ENCODE data around the gene HOXC10. TPM values are rescaled to one million over a fixed set of nuclear protein-coding genes. Genes with fewer than 3 reads are reported as not detected.
A peak's percentile ranks its signal among the peaks of the same experiment; 100 is the strongest.

The HOXC10 gene
- total and polyA plus RNA-seq, 10 of the 15 experiments (the other 5 are each of a cell fraction or from before 2014, with no cell fraction given) = 0.59 TPM; not detected in 9

DNA sequence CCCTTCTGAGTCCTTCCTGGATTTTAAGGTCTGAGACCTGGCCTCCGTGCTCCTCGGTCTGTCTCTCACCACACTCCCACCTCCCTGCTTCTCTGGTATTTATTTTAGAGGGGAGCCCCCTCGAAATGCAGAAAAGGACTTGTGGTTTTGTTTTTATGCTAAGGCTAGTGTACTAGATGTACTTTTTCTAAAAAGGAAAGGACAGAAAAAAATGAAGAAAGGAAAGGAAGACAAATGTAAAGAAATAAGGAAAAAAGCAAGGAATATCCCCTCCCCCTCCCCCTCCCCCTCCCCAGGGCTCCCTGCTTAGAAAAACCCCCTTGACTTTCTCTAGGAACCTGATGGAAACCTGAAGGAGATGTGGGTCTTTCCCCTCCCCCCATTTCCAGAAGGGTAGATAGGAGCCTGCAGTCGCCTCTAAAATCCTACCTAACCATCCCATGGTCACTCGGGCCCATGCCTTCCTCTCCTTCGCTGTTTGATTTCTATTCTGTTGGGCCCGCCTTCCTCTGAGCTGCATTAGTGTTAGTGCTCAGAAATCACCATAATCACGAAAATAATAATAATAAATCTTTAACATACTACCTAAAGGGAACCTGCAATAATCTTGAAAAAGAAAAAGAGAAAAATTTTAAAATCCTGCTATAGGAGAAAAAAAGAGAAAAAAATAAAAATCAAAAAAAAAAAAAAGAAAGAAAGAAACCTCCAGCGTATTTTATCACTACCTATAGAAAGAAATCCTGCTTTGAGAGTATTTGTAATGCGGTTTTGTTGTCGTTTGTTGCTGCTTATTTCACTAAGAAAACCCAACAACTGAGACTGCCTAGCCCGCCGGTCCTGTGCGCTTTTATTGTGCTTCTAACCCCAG lies 27.0 kb downstream of the HOXC10 start (continued):
- TF ChIP-seq KLF5 (IDR thresholded peaks at IDR 0.05; ENCODE audit: partially characterized antibody) (no peak), GABPA (IDR thresholded peaks at IDR 0.05; ENCODE audit: low read depth) (no peak), ZNF384 (IDR thresholded peaks at IDR 0.05; ENCODE audit: borderline replicate concordance, low read depth, low read length) (no peak), PAX5 (IDR thresholded peaks at IDR 0.05; ENCODE audit: borderline replicate concordance, low read depth, low read length) (no peak)
- TF ChIP-seq, protein P1, sequence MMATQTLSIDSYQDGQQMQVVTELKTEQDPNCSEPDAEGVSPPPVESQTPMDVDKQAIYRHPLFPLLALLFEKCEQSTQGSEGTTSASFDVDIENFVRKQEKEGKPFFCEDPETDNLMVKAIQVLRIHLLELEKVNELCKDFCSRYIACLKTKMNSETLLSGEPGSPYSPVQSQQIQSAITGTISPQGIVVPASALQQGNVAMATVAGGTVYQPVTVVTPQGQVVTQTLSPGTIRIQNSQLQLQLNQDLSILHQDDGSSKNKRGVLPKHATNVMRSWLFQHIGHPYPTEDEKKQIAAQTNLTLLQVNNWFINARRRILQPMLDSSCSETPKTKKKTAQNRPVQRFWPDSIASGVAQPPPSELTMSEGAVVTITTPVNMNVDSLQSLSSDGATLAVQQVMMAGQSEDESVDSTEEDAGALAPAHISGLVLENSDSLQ (IDR thresholded peaks at IDR 0.05) = no peak

DNA sequence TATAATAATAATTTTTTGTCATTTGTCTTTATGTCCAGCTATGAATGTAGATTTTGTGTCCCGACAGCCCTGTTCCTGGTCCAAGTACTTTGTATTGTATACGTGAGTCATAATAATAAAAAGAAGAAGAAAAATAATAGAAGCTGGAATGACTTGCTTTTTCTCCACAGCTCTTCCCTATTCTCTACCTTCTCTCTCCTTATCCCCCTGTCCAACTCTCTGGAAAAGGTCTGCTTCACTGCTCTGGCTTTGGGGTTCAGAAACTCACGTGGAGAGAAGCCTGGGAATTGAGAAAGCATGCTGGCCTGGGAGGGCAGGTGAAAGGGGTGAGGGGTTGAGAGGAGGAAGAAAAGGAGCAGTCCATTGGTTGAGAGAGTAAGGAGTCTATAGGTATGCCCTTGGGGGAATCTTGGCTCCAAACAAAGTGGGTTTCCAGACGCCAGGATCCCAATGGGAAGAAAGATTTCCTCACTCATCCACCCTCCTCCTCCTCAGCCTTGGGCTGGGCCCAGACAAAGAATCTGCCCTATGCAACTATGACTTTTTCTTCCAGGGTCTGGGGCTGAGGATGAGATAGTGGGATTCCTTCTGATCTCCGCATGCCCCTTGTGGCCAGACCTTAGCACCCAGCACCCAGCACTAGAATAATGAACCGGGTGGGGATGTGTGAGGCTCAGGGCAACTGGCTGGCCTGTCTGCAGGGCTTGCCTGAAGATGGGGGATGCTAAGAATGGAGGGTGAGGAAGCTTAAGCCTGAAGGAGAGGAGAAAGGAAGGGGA lies 27.9 kb downstream of the HOXC10 start:
- in situ Hi-C loops (cut with MboI) (no loop called here), intact Hi-C loops (cut with micrococcal nuclease; ENCODE audit: unreplicated experiment) (no loop called here)
- ATAC-seq (no peak), DNase-seq (ENCODE audit: low read depth, low spot score) (no peak), FAIRE-seq (no peak)
- Histone ChIP-seq H3K9me3 (replicated peaks; ENCODE audit: control insufficient read depth, insufficient read depth, low read length) (no peaks in the 10 kb centered on the region), H3K79me2 (ENCODE audit: control insufficient read depth, insufficient read depth, low read length) (no peaks in the 10 kb centered on the region), H3K27me3 (replicated peaks in 1 of 2; ENCODE audit: control insufficient read depth in 2 of 2, insufficient read depth in 2 of 2, low read length in 1 of 2) (peaks cover 26 to 44% of the 10 kb centered on the region in 2 experiments), H4K20me1 (ENCODE audit: control insufficient read depth, insufficient read depth) (no peaks in the 10 kb centered on the region; the same call in 1 of the 2 replicates), H2AFZ (ENCODE audit: control insufficient read depth, low read depth, low read length) (no peak overlapping the region), H3K9ac (ENCODE audit: control insufficient read depth, insufficient read depth, low read length) (no peak overlapping the region), H3K4me1 (ENCODE audit: control insufficient read depth, insufficient read depth, low read length) (peaks cover 3% of the 10 kb centered on the region; the same call in 1 of the 2 replicates), H3K4me2 (ENCODE audit: control insufficient read depth, insufficient read depth) (no peak overlapping the region), H3K27ac (ENCODE audit: control insufficient read depth, insufficient read depth) (no peak overlapping the region), H3K36me3 (ENCODE audit: control insufficient read depth in 2 of 2, insufficient read depth in 2 of 2, low read length in 1 of 2) (no peaks in the 10 kb centered on the region), H3K4me3 (no peak overlapping the region)
- TF ChIP-seq CTCF (IDR thresholded peaks at IDR 0.05 in 2 of 3, conservative IDR thresholded peaks at IDR 0.05 in 1 of 3; ENCODE audit: control insufficient read depth in 2 of 3, extremely low read depth in 1 of 3, insufficient read depth in 1 of 3, low read depth in 3 of 3, low read length in 3 of 3) (peak in 2 of 3 experiments; percentile 10 to 15; a peak in 2 of 6 replicates), POLR2AphosphoS2 (IDR thresholded peaks at IDR 0.05; ENCODE audit: low read depth, low read length) (no peak)
- WGBS (ENCODE audit: insufficient coverage, insufficient replicate concordance, low lambda C conversion rate, missing lambda C conversion rate) = 7% methylated on average over 6 of the region's 6 CpGs
- ChIA-PET SMC1A (ENCODE audit: uncharacterized antibody, unreplicated experiment) (interaction anchor here (1.1 to 2.4 kb wide), 3 partner anchors 11 to 195 kb away, joined by 3 to 7 read pairs (median 3); partner anchors contain the start of gene HOXC5), CTCF (interaction anchor here (0.6 to 1.8 kb wide), 3 partner anchors 126 to 239 kb away, joined by 3 to 5 read pairs (median 3); no protein-coding TSS in a partner anchor), RAD21 (ENCODE audit: unreplicated experiment) (interaction anchor here (0.9 kb wide), 2 partner anchors 188 to 204 kb away, joined by 3 read pairs; no protein-coding TSS in a partner anchor), POLR2A (interaction anchor here (0.6 to 0.9 kb wide), 2 partner anchors 11 to 25 kb away, joined by 3 to 5 read pairs; no protein-coding TSS in a partner anchor)
- BruUV-seq (replicated peaks) = no TSS peak
